HepG2 (cell line): Measurements from ENCODE around the gene KLHL12. TPM values are rescaled to one million over a fixed set of nuclear protein-coding genes. Genes with fewer than 3 reads are reported as not detected.
A peak's percentile ranks its signal among the peaks of the same experiment; 100 is the strongest.

ENCODE experiments used
- ATAC-seq: fragments of 200-7000 bp; cut with Tn5 transposase; 3 replicates; pipeline ENCODE4 v1.9.1; 2020; ENCODE audit warnings: mild to moderate bottlenecking, moderate library complexity
- BruUV-seq: library from RNA; stranded (reverse); fragments of 400-500 nt; replicated peaks from 2 replicates; lab custom pipeline; 2021; lab: Mats Ljungman, UMichigan
- CTCF ChIA-PET: fragments of 300-600 bp; formaldehyde crosslinking; extraction: SDS; loops from one replicate; lab custom pipeline; 2021; ENCODE audit warnings: low total read pairs, inconsistent platforms, low intra/inter-chr PET ratio; lab: Yijun Ruan, JAX
- POLR2A ChIA-PET: fragments of 350-600 bp; sonication (Branson Sonifier 250); formaldehyde crosslinking; loops from one replicate; lab custom pipeline; 2020; ENCODE audit warnings: antibody characterized with exemption, inconsistent platforms; lab: Yijun Ruan, JAX
- DNase-seq: peaks from one replicate; pipeline ENCODE4 v3.0.0-alpha.2; 2015; ENCODE audit warnings: low spot score
- FAIRE-seq: peaks from 3 replicates; lab custom pipeline; 2011; peaks lifted over from hg19 to GRCh38; lab: Jason Lieb, UNC
- H2AFZ ChIP-seq: one replicate; pipeline ENCODE4 v1.6.1; 2011; ENCODE audit warnings: low read length, inconsistent platforms
- H3K27ac ChIP-seq: fragments of 300-600 bp; 3 replicates; pipeline ENCODE4 v1.8.0; 2011; ENCODE audit warnings: mixed run types, mild to moderate bottlenecking, mixed read lengths, low read length, inconsistent platforms; ENCODE audit not compliant: insufficient read depth; ENCODE audit errors: extremely low read length
- H3K27me3 ChIP-seq, 2 experiments: fragments of 200-600 bp in 1 of 2; 2 replicates in 1 of 2; 3 replicates in 1 of 2; pipeline versions ENCODE4 v1.6.0 to v1.8.0; 2011; ENCODE audit warnings: low read length in 2 of 2, mild to moderate bottlenecking in 2 of 2, moderate library complexity in 2 of 2, inconsistent platforms in 1 of 2; ENCODE audit not compliant: insufficient read depth in 2 of 2, control insufficient read depth in 1 of 2
- H3K36me3 ChIP-seq, 2 experiments: fragments of 200-600 bp in 1 of 2; replicated peaks in 1 of 2; 2 replicates in 1 of 2; 3 replicates in 1 of 2; pipeline versions ENCODE4 v1.5.1 to v1.8.0; 2011; ENCODE audit warnings: low read length in 2 of 2, inconsistent platforms in 1 of 2; ENCODE audit not compliant: insufficient read depth in 2 of 2, control insufficient read depth in 1 of 2
- H3K4me1 ChIP-seq: 2 replicates; pipeline ENCODE4 v1.5.1; 2012; ENCODE audit warnings: low read length, inconsistent platforms; ENCODE audit not compliant: insufficient read depth
- H3K4me2 ChIP-seq: 2 replicates; pipeline ENCODE4 v1.6.0; 2011; ENCODE audit warnings: low read depth, low read length, inconsistent platforms
- H3K4me3 ChIP-seq, 3 experiments: fragments of 200-600 bp in 1 of 3; sonication (generic), shearing (Covaris generic) in 1 of 3; replicated peaks in 1 of 3; 2 replicates each; pipeline ENCODE4 v1.5.1; 2011 to 2016; ENCODE audit warnings: low read length in 3 of 3, inconsistent platforms in 2 of 3, low read depth in 2 of 3, mild to moderate bottlenecking in 2 of 3, control low read depth in 1 of 3, mixed read lengths in 1 of 3; ENCODE audit not compliant: insufficient read depth in 1 of 3
- H3K79me2 ChIP-seq: one replicate; pipeline ENCODE4 v1.6.1; 2011; ENCODE audit warnings: low read length, inconsistent platforms; ENCODE audit not compliant: insufficient read depth
- H3K9ac ChIP-seq: 2 replicates; pipeline ENCODE4 v1.6.0; 2011; ENCODE audit warnings: mild to moderate bottlenecking, low read depth, low read length, inconsistent platforms; ENCODE audit not compliant: insufficient read depth
- H3K9me3 ChIP-seq: 2 replicates; pipeline ENCODE4 v1.5.1; 2012; ENCODE audit warnings: mild to moderate bottlenecking, low read length
- H4K20me1 ChIP-seq: 2 replicates; pipeline ENCODE4 v1.6.0; 2011; ENCODE audit warnings: inconsistent platforms, mild to moderate bottlenecking, low read length, moderate library complexity; ENCODE audit not compliant: insufficient read depth
- PAXIP1 ChIP-seq: sonication (generic); formaldehyde crosslinking; conservative IDR thresholded peaks from 2 replicates; pipeline ENCODE4 v1.4.0; 2020; ENCODE audit warnings: mild to moderate bottlenecking, missing genetic modification reagents, moderate library complexity
- ZFP91 ChIP-seq: sonication (generic); formaldehyde crosslinking; IDR thresholded peaks from 2 replicates; pipeline ENCODE4 v1.9.0; 2022; ENCODE audit warnings: missing genetic modification reagents, mild to moderate bottlenecking, borderline replicate concordance
- ZNF10 ChIP-seq: sonication (generic); formaldehyde crosslinking; IDR thresholded peaks from 2 replicates; pipeline ENCODE4 v1.4.0; 2020; ENCODE audit warnings: mild to moderate bottlenecking, low read depth, missing genetic modification reagents, borderline replicate concordance
- WGBS: methylation state at CpG from one replicate; pipeline ENCODE4 v1.1.6; 2017; ENCODE audit warnings: low lambda C conversion rate; 5-methylcytosine and 5-hydroxymethylcytosine counted together
- in situ Hi-C: cut with HindIII; loops from 2 replicates; pipeline ENCODE4 v1.10.0; 2017; ENCODE audit warnings: low pct_unique_long_range_greater_than_20kb; ENCODE audit not compliant: extremely low pct_ligation_motif_present
- intact Hi-C: fragments of 100-400 bp; cut with micrococcal nuclease; formaldehyde crosslinking; loops from one replicate; pipeline ENCODE4 v1.10.0; 2022; ENCODE audit not compliant: unreplicated experiment
- polyA plus RNA-seq, 8 experiments: library from polyadenylated mRNA; depleted of rRNA in 3 of 8; stranded (reverse) in 7 of 8; unstranded in 1 of 8; fragments of >200 nt; fragmentation: Illumina TruSeq in 4 of 8; extraction: Trizol in 4 of 8; gene quantifications; 2 replicates each; pipeline versions ENCODE4 v1.2.1 to v1.2.3, GENCODE V29; 2011 to 2016; ENCODE audit warnings: low read depth in 4 of 8, missing spikeins in 1 of 8, mixed read lengths in 1 of 8; ENCODE audit not compliant: insufficient read depth in 1 of 8
- total RNA-seq, 5 experiments: library from RNA; depleted of rRNA; stranded (reverse); fragments of >200 nt; fragmentation: Illumina TruSeq; extraction: Trizol; gene quantifications; 2 replicates each; pipeline ENCODE4 v1.2.3, GENCODE V29; 2016; ENCODE audit warnings: low read depth in 1 of 5

Gene KLHL12
- total and polyA plus RNA-seq, 2 of the 13 experiments (the other 11 are each of a cell fraction or from before 2014, with no cell fraction given): 19.2 to 25.2 TPM

GRCh38 chr1:202850593-202851362 lies 76.3 kb downstream of the KLHL12 start (continued):
- TF ChIP-seq ZFP91: no peak

GRCh38 chr1:202848191-202848542 lies 78.9 kb downstream of the KLHL12 start:
- TF ChIP-seq ZNF10 (CRISPR knock-in tag): no peak
- TF ChIP-seq PAXIP1 (CRISPR knock-in tag): peak; percentile 20; the same call in 1 of the 2 replicates
- no peak overlapping the region for H2AFZ ChIP-seq
- ChIA-PET CTCF (no interaction called here), POLR2A (interaction anchor here (2.2 to 2.9 kb wide), 2 partner anchors 13 to 40 kb away, joined by 6 to 33 read pairs; partner anchors contain the start of gene RABIF)
- intact Hi-C loops (no loop called here), in situ Hi-C loops (no loop called here)
- peaks cover 50% of the 10 kb centered on the region for H3K4me1 ChIP-seq
- H4K20me1 ChIP-seq: no peaks in the 10 kb centered on the region
- H3K4me3 ChIP-seq: no peak overlapping the region
- no peak overlapping the region for H3K4me2 ChIP-seq
- BruUV-seq: no TSS peak
- peak; percentile 19 for ATAC-seq
- H3K27ac ChIP-seq: peak overlapping the region; percentile 41
- WGBS: 29% methylated on average over 2 of the region's 2 CpGs
- H3K36me3 ChIP-seq: peaks cover 0 to 5% of the 10 kb centered on the region in 2 experiments; a peak in 1 of 5 replicates
- H3K9ac ChIP-seq: no peak overlapping the region
- no peak for FAIRE-seq
- no peaks in the 10 kb centered on the region for H3K27me3 ChIP-seq
- no peaks in the 10 kb centered on the region for H3K9me3 ChIP-seq
- no peaks in the 10 kb centered on the region for H3K79me2 ChIP-seq
- DNase-seq: no peak
